Measurements from ENCODE around the gene ITPRIPL1.
A peak's percentile ranks its signal among the peaks of the same experiment; 100 is the strongest.
"Not testable (repeated sequence)": the region's sequence is repeated elsewhere in the genome, so short reads cannot be mapped to it uniquely, and the experiment has no call there.

Gene ITPRIPL1, protein sequence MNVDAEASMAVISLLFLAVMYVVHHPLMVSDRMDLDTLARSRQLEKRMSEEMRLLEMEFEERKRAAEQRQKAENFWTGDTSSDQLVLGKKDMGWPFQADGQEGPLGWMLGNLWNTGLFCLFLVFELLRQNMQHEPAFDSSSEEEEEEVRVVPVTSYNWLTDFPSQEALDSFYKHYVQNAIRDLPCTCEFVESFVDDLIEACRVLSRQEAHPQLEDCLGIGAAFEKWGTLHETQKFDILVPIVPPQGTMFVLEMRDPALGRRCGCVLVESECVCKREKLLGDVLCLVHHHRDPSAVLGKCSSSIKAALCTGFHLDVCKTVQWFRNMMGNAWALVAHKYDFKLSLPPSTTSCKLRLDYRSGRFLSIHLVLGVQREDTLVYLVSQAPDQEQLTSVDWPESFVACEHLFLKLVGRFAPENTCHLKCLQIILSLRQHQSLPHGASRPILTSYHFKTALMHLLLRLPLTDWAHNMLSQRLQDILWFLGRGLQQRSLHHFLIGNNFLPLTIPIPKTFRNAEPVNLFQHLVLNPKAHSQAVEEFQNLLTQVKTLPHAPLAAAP

GRCh38 chr2:96325041-96325883, at the start of gene ITPRIPL1:
Gene ITPRIPL1 (plus strand): TSS chr2:96325317. CDS start chr2:96325840, 523 bp downstream.
- no peak for DNase-seq (ENCODE audit: low spot score)

DNA sequence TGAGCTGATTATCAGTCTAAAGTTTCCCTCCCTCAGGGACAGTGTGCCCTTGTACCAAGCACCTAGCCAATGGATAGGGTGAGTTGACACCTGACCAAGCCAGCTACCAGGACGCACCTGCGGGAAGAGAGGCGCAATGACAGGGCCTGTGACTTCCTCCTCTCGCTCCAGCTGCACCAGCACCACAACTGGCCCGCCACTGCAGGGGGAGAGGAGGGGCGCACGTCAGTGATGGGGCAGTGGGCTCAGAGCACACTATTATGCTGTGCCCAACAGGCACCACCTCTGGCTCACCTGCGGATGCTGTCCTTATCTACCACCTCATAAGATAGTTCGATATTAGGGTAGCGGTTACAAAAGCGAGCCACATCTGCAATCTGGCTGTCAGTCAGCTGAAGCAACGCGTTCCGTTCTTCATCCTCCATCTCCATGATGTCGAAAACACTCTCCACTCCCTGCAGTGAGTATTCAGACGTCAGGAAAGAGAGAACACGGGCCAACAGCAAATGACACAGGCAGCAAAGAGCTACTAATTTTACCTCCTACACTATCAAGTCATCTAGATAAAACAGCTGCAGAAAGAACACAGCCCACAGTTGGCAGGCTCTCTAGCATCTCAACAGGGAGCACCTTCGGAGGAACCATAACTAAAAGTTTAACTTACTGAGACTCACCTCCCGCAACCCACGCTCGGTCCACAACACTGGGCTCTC, 48.2 kb upstream of the ITPRIPL1 start:
- no peak for DNase-seq (ENCODE audit: low spot score)

GRCh38 chr2:96287273-96287856, 37.8 kb upstream of the ITPRIPL1 start:
- DNase-seq (ENCODE audit: low spot score) = no peak

DNA sequence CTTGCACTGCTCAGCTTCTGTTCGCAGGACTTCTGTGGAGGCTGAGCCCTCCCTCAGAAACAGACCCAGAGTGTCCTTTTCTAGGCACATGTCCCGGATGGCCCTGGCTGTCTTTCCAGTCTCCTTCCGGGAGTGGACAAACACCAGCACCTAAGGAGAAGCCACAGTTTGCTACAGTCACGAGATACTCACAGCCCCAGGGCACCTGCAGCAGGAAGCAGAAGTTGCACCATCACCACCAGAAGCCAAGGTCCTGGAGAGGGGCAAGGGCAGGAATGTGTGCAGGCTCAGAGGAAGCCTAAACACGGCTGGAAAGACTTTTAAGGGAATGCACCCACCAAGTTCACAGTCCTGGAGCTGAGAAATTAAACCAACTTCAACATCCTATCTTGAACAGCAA, 33.4 kb upstream of the ITPRIPL1 start:
- no peak for DNase-seq (ENCODE audit: low spot score)

GRCh38 chr2:96294271-96294670, 30.8 kb upstream of the ITPRIPL1 start:
- DNase-seq (ENCODE audit: low spot score) = not testable (repeated sequence)

DNA sequence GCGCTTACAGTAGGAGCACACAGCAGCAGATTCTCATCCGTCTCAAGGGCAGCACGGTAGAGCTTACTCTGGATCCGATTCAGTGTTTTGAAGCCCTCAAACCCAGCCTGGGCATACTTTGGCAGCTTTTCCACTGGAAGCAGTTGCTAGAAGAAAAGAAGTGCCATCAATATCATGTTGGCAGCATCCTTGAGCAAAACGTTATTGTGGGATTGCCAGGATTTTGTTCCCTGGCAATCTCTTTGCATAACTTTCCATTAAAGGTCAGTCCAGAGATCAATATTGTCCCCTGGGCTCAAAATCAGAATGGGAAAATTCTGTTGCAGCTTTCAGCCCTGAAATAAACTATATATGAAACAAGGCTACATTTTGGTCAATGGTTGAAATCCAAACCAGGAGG, 28.2 kb upstream of the ITPRIPL1 start:
- DNase-seq (ENCODE audit: low spot score) = no peak

- DNase-seq (ENCODE audit: low spot score) = no peak
These were observed 23.3 kb upstream of the ITPRIPL1 start for GRCh38 chr2:96301865-96302264.

GRCh38 chr2:96304606-96305005, 20.5 kb upstream of the ITPRIPL1 start:
- DNase-seq (ENCODE audit: low spot score) = no peak

- DNase-seq (ENCODE audit: low spot score) = peak; percentile 93
These were observed 19.8 kb upstream of the ITPRIPL1 start, which contains the start of gene SNRNP200 for GRCh38 chr2:96305091-96305978. Gene SNRNP200 (minus strand): TSS chr2:96305546. CDS start chr2:96305437, 109 bp downstream.

GRCh38 chr2:96305979-96306308, 19.2 kb upstream of the ITPRIPL1 start:
- DNase-seq (ENCODE audit: low spot score) = no peak

GRCh38 chr2:96306370-96306769, 18.7 kb upstream of the ITPRIPL1 start:
- DNase-seq (ENCODE audit: low spot score) = no peak

- no peak for DNase-seq (ENCODE audit: low spot score)
These were observed 16.9 kb upstream of the ITPRIPL1 start for GRCh38 chr2:96308248-96308647.

DNA sequence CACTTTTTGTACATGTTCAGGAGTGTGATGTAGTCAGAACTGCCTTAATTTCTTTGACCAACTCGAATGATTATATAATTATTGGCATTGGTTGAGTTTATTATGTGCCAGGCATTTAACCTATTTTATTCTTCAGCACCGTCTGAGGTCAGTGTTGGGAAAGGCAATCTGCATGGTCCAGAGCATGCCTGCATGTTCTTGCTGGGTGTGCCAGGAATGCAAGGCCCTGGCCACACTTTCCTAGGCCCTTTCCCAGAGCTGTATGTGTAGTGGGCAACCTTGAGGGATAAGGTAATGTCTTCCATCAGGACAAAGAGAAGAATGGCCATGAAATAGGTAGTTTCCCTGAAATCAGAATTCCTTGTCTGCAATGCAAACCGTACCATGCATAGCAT, 10.1 kb upstream of the ITPRIPL1 start:
- DNase-seq (ENCODE audit: low spot score) = no peak

DNA sequence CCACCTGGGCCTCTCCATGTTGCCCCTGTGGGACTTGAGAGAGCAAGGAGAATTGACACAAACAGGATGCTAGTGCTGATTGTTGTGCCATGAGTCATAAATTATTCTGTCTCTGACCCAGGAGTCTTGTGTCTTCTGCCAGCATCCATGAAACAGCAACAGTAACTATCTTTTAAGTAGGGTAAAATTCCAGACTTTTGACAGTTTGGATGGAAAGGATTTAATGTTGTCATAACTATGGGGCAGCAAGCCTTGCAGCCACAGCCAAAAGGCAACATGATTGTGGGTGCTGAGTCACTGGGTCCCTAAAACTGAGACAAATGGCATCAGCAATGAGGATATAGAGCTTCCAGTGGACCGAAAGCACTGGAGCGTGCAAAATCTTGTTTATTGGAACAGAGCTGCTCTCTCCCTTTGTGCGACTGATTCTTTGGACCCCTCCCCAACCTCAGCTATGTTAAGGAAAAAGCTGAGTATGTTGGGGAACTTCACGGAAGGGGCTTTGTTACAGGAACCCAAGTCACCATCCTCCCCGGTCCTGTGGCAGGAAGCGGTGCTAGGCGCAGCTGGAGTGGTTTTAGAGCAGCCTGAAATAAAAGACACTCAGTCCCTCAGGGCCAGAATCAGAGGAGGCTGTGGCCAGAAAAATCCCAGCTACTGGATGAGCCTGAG, 9.6 kb upstream of the ITPRIPL1 start:
- DNase-seq (ENCODE audit: low spot score) = no peak

DNA sequence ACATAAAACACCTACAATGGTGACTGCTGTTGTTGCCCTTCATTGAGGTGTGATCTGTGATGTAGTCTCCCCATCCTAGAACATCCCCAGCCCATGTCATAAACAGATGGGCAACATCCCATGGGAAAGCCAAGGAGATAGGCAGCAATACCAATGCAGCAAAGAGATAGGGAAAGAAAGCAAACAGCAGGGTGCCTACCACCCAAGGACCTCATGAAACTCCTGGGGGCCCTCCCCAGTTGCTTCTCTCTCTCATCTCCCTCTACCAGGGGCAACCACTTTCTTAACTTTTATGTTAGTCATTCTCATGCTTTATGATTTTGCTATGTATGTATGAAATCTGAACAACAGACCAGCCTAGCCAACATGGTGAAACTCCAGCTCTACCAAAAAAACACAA, 8.1 kb upstream of the ITPRIPL1 start:
- no peak for DNase-seq (ENCODE audit: low spot score)

DNA sequence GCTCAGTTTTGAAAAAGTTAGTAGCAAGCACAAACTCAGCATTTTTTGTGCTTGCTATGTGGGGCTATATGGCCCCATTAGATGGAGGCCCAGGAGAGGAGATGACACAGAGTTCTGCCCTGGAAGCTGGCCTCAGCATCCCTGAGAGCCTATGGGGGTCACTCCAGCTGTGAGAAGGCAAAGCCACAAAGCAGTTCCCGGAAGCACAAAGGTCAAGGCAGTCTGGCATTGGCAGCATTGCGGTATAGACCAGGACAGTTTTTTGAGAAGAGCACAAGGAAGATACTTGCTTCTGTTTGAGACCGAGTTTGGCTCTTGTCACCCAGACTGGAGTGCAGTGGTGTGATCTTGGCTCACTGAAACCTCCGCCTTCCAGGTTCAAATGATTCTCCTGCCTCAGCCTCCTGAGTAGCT, 7.5 kb upstream of the ITPRIPL1 start:
- DNase-seq (ENCODE audit: low spot score) = no peak

DNA sequence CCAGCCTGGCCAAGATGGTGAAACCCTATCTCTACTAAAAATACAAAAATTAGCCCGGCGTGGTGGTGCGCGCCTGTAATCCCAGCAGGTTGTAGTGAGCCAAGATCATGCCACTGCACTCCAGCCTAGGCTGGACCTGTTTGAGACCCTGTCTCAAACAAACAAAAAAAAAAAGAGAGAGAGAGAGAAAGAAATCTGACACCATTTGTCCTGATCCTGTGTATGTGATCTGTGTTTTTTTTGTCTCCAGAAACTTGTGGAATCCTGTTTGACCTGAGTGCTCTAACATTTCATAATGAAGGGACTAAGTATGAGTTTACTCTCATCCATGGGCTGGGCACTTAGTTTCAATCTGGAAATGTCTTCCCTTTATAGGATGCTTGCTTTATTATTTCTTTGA, 6.4 kb upstream of the ITPRIPL1 start:
- no peak for DNase-seq (ENCODE audit: low spot score)

- no peak for DNase-seq (ENCODE audit: low spot score)
These were observed 5.7 kb upstream of the ITPRIPL1 start for GRCh38 chr2:96319396-96319795.

DNA sequence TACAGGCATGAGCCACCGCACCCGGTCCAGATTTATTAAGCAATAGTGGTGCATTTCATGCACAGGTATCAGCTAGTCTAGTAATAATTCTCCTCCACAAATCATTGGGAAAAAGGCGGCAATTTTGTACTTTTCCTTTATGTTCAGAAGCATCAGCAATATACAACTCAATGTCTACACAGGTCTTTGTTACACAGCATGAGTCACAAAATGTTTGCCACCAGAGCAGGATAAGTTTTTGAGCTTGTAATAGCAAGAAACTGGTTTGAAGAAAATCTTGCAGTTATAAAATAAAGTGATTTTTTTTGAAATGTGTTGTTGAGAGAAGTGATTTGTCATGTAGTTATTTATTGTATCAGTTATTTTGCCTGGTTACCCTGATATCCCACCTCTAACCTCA, 4.8 kb upstream of the ITPRIPL1 start:
- no peak for DNase-seq (ENCODE audit: low spot score)
